ENCODE data around the gene MCC.

DNA sequence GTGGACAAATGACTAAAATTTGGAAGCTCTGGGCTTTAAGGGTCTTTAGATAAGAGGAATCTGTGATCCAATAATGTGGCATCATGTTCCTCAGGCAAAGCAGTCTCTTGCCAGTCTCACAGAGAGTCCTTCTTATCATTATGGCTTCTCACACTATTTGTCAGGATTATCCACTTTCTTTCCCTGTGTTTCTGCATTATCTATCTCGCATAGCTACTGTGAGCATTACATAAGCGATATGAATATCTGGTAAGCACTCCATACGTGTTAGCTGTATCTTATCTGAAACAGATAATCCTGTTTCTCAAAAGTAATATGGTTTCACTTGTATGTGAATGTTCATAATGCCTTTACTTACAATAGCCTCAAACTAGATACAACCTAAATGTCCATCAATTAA lies 9.6 kb downstream of the MCC start:
- TF ChIP-seq, protein P1, sequence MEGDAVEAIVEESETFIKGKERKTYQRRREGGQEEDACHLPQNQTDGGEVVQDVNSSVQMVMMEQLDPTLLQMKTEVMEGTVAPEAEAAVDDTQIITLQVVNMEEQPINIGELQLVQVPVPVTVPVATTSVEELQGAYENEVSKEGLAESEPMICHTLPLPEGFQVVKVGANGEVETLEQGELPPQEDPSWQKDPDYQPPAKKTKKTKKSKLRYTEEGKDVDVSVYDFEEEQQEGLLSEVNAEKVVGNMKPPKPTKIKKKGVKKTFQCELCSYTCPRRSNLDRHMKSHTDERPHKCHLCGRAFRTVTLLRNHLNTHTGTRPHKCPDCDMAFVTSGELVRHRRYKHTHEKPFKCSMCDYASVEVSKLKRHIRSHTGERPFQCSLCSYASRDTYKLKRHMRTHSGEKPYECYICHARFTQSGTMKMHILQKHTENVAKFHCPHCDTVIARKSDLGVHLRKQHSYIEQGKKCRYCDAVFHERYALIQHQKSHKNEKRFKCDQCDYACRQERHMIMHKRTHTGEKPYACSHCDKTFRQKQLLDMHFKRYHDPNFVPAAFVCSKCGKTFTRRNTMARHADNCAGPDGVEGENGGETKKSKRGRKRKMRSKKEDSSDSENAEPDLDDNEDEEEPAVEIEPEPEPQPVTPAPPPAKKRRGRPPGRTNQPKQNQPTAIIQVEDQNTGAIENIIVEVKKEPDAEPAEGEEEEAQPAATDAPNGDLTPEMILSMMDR (IDR thresholded peaks at IDR 0.05; ENCODE audit: low read depth, low read length, missing input control), result no peak
- TF ChIP-seq, protein P2, sequence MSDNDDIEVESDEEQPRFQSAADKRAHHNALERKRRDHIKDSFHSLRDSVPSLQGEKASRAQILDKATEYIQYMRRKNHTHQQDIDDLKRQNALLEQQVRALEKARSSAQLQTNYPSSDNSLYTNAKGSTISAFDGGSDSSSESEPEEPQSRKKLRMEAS (IDR thresholded peaks at IDR 0.05), result no peak
- TF ChIP-seq EGR1 (IDR thresholded peaks at IDR 0.05; ENCODE audit: low read depth in 2 of 2) (no peak), TAF1 (conservative IDR thresholded peaks at IDR 0.05) (no peak), YY1 (IDR thresholded peaks at IDR 0.05) (no peak), RAD21 (IDR thresholded peaks at IDR 0.05) (no peak), FOXA1 (IDR thresholded peaks at IDR 0.05) (no peak), GABPA (IDR thresholded peaks at IDR 0.05 in 1 of 2, conservative IDR thresholded peaks at IDR 0.05 in 1 of 2) (no peak)
- TF ChIP-seq, protein P3, sequence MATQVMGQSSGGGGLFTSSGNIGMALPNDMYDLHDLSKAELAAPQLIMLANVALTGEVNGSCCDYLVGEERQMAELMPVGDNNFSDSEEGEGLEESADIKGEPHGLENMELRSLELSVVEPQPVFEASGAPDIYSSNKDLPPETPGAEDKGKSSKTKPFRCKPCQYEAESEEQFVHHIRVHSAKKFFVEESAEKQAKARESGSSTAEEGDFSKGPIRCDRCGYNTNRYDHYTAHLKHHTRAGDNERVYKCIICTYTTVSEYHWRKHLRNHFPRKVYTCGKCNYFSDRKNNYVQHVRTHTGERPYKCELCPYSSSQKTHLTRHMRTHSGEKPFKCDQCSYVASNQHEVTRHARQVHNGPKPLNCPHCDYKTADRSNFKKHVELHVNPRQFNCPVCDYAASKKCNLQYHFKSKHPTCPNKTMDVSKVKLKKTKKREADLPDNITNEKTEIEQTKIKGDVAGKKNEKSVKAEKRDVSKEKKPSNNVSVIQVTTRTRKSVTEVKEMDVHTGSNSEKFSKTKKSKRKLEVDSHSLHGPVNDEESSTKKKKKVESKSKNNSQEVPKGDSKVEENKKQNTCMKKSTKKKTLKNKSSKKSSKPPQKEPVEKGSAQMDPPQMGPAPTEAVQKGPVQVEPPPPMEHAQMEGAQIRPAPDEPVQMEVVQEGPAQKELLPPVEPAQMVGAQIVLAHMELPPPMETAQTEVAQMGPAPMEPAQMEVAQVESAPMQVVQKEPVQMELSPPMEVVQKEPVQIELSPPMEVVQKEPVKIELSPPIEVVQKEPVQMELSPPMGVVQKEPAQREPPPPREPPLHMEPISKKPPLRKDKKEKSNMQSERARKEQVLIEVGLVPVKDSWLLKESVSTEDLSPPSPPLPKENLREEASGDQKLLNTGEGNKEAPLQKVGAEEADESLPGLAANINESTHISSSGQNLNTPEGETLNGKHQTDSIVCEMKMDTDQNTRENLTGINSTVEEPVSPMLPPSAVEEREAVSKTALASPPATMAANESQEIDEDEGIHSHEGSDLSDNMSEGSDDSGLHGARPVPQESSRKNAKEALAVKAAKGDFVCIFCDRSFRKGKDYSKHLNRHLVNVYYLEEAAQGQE (IDR thresholded peaks at IDR 0.05), result no peak

Data from liver (tissue), 3 donors.